Measurements from ENCODE around the gene DBNDD2.

- TF ChIP-seq CTCF (IDR thresholded peaks at IDR 0.05) (no peak), POLR2A (IDR thresholded peaks at IDR 0.05) (no peak)
Measured at GRCh38 chr20:45370571-45371160, 37.4 kb upstream of the DBNDD2 start.

Data from heart left ventricle (tissue), 13 donors.